GM18517 (cell line): ENCODE results near the gene ENPP3.

ENCODE experiments used
- ATAC-seq: cut with Tn5 transposase; IDR thresholded peaks from one replicate; pipeline ENCODE4 v1.9.1; 2021; ENCODE audit warnings: mild to moderate bottlenecking, moderate library complexity; ENCODE audit not compliant: unreplicated experiment

ENPP3 gene

DNA sequence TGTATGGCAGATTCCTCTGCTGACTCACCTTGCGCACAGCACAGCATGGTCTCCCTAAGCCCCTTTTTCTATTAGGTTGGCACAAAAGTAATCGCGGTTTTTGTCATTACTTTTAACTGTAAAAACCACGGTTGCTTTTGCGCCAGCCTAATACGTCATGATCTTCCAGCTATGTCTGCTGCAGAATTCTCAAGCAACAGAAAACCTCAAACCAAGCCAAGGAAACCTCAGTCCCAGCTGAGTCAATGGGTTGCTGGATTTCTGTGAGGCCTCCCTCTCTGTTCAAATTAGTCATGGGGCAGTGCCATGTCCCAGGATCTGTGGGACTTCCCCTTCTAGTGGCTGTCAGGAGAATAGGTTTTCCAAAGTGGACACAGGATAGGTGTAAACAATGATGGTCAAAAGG, 155.0 kb downstream of the ENPP3 start:
- no peak for ATAC-seq

DNA sequence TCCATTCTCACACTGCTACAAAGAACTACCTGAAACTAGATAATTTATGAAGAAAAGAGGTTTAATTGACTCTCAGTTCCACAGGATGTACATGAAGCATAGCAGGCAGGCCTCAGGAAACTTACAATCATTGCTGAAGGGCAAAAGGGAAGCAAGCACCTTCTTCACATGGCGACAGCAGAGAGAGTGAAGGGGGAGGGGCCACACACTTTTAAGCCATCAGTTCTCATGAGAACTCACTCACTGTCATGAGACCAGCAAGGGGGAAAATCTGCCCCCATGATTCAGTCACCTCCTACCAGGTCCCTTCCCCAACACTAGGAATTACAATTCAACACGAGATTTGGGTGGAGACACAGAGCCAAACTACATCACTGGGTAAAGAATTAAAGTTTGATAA, 158.3 kb downstream of the ENPP3 start:
- no peak for ATAC-seq
